GM18526 (cell line): ENCODE measurements around the gene NTRK3.

ENCODE experiments used
- POLR2A ChIP-seq: IDR thresholded peaks from 3 replicates; pipeline ENCODE4 v1.6.1; 2011; ENCODE audit not compliant: insufficient read length; ENCODE audit errors: extremely low read depth

NTRK3 gene

GRCh38 chr15:87877822-87878542, 378.6 kb downstream of the NTRK3 start:
- no peak for TF ChIP-seq POLR2A

GRCh38 chr15:87877114-87877810, 379.3 kb downstream of the NTRK3 start:
- no peak for TF ChIP-seq POLR2A

- no peak for TF ChIP-seq POLR2A
Observed at GRCh38 chr15:87874896-87875711, 381.4 kb downstream of the NTRK3 start.

- no peak for TF ChIP-seq POLR2A
Observed at GRCh38 chr15:87873516-87873915, 383.0 kb downstream of the NTRK3 start.

GRCh38 chr15:87871731-87872320, 384.7 kb downstream of the NTRK3 start:
- no peak for TF ChIP-seq POLR2A

GRCh38 chr15:87871258-87871681, 385.3 kb downstream of the NTRK3 start:
- no peak for TF ChIP-seq POLR2A

- no peak for TF ChIP-seq POLR2A
Observed at GRCh38 chr15:87866961-87867360, 389.6 kb downstream of the NTRK3 start.

- no peak for TF ChIP-seq POLR2A
Observed at GRCh38 chr15:87863152-87863551, 393.4 kb downstream of the NTRK3 start.

- TF ChIP-seq POLR2A, result no peak
Observed at GRCh38 chr15:87860743-87861142, 395.8 kb downstream of the NTRK3 start.

GRCh38 chr15:87858651-87859050, 397.9 kb downstream of the NTRK3 start:
- TF ChIP-seq POLR2A, result no peak

- TF ChIP-seq POLR2A, result no peak
Observed at GRCh38 chr15:87851497-87851896, 405.0 kb downstream of the NTRK3 start.

- no peak for TF ChIP-seq POLR2A
Observed at GRCh38 chr15:87850916-87851315, 405.6 kb downstream of the NTRK3 start.

- TF ChIP-seq POLR2A, result no peak
Observed at GRCh38 chr15:87849181-87849580, 407.4 kb downstream of the NTRK3 start.

- TF ChIP-seq POLR2A, result no peak
Observed at GRCh38 chr15:87848012-87848411, 408.5 kb downstream of the NTRK3 start.

- no peak for TF ChIP-seq POLR2A
Observed at GRCh38 chr15:87846746-87847145, 409.8 kb downstream of the NTRK3 start.
